GM23338 (cell line): ENCODE results near the gene C10orf71. TPM values are rescaled to one million over a fixed set of nuclear protein-coding genes. Genes with fewer than 3 reads are reported as not detected.

Source experiments
- ATAC-seq: fragments of 200-7000 bp; cut with Tn5 transposase; 3 replicates; pipeline ENCODE4 v1.9.1; 2020
- DNase-seq: peaks from one replicate; pipeline ENCODE4 v3.0.0-alpha.2; 2015; ENCODE audit warnings: low spot score
- H2AFZ ChIP-seq: fragments of 200-600 bp; sonication (generic); 2 replicates; pipeline ENCODE4 v1.8.0; 2016; ENCODE audit warnings: antibody characterized with exemption, mild to moderate bottlenecking, moderate library complexity
- H3F3A ChIP-seq: fragments of 200-600 bp; sonication (generic); replicated peaks from 2 replicates; pipeline ENCODE4 v1.8.0; 2017; ENCODE audit warnings: antibody characterized with exemption, mixed run types, low read depth
- H3K27ac ChIP-seq: fragments of 200-600 bp; sonication (generic); 2 replicates; pipeline ENCODE4 v1.6.1; 2016; ENCODE audit warnings: low read depth
- H3K27me3 ChIP-seq: fragments of 200-600 bp; sonication (generic); 2 replicates; pipeline ENCODE4 v1.8.0; 2016; ENCODE audit warnings: mild to moderate bottlenecking, mixed run types, moderate library complexity; ENCODE audit not compliant: insufficient read depth
- H3K36me3 ChIP-seq: fragments of 200-600 bp; sonication (generic); 2 replicates; pipeline ENCODE4 v1.8.0; 2016; ENCODE audit warnings: mild to moderate bottlenecking; ENCODE audit not compliant: insufficient read depth
- H3K4me1 ChIP-seq: fragments of 200-600 bp; sonication (generic); 2 replicates; pipeline ENCODE4 v1.8.0; 2016; ENCODE audit warnings: mild to moderate bottlenecking, moderate library complexity; ENCODE audit not compliant: insufficient read depth
- H3K4me2 ChIP-seq: fragments of 200-600 bp; sonication (generic); 2 replicates; pipeline ENCODE4 v1.7.1; 2017; ENCODE audit warnings: mixed run types
- H3K4me3 ChIP-seq: fragments of 200-600 bp; sonication (generic); 2 replicates; pipeline ENCODE4 v1.6.1; 2016; ENCODE audit warnings: mixed run types
- H3K79me2 ChIP-seq: fragments of 200-600 bp; sonication (generic); replicated peaks from 2 replicates; pipeline ENCODE4 v1.8.0; 2017; ENCODE audit warnings: mild to moderate bottlenecking; ENCODE audit not compliant: insufficient read depth
- H3K9me2 ChIP-seq: fragments of 200-600 bp; sonication (generic); 2 replicates; pipeline ENCODE4 v1.8.0; 2017; ENCODE audit not compliant: insufficient read depth
- H4K20me1 ChIP-seq: fragments of 200-600 bp; sonication (generic); replicated peaks from 2 replicates; pipeline ENCODE4 v1.8.0; 2017; ENCODE audit warnings: mild to moderate bottlenecking; ENCODE audit not compliant: insufficient read depth
- H3K27ac Mint-ChIP-seq: 2 replicates; pipeline ENCODE4 v1.8.0; 2020; ENCODE audit warnings: inconsistent platforms, mild to moderate bottlenecking, moderate library complexity, mixed read lengths
- H3K27me3 Mint-ChIP-seq: 3 replicates; pipeline ENCODE4 v1.8.0; 2022; ENCODE audit warnings: low read depth, mild to moderate bottlenecking, moderate library complexity, mixed read lengths, inconsistent platforms; ENCODE audit not compliant: insufficient read depth, poor library complexity
- H3K36me3 Mint-ChIP-seq: 3 replicates; pipeline ENCODE4 v1.8.0; 2021; ENCODE audit warnings: low read depth, mild to moderate bottlenecking, inconsistent platforms, moderate library complexity, mixed read lengths
- H3K4me1 Mint-ChIP-seq: 3 replicates; pipeline ENCODE4 v1.8.0; 2020; ENCODE audit warnings: mild to moderate bottlenecking, inconsistent platforms, mixed read lengths
- H3K4me3 Mint-ChIP-seq: 3 replicates; pipeline ENCODE4 v1.8.0; 2021; ENCODE audit warnings: moderate library complexity, mild to moderate bottlenecking, inconsistent platforms, mixed read lengths
- H3K9me3 Mint-ChIP-seq: 3 replicates; pipeline ENCODE4 v1.8.0; 2020; ENCODE audit warnings: moderate library complexity, mild to moderate bottlenecking, inconsistent platforms, mixed read lengths
- EZH2 ChIP-seq: fragments of 200-600 bp; sonication (generic); IDR thresholded peaks from one replicate; pipeline ENCODE4 v1.8.0; 2017; ENCODE audit warnings: antibody characterized with exemption, mild to moderate bottlenecking, low read depth; ENCODE audit not compliant: unreplicated experiment
- EZH2phosphoT487 ChIP-seq: fragments of 200-600 bp; sonication (generic); IDR thresholded peaks from one replicate; pipeline ENCODE4 v1.8.1; 2018; ENCODE audit warnings: antibody characterized with exemption; ENCODE audit not compliant: unreplicated experiment
- JUNB ChIP-seq: IDR thresholded peaks from one replicate; pipeline ENCODE4 v1.6.1; 2016; ENCODE audit warnings: antibody characterized with exemption; ENCODE audit not compliant: unreplicated experiment
- NANOG ChIP-seq: IDR thresholded peaks from 2 replicates; pipeline ENCODE4 v1.6.1; 2016; ENCODE audit warnings: antibody characterized with exemption, borderline replicate concordance
- POLR2AphosphoS5 ChIP-seq: IDR thresholded peaks from 2 replicates; pipeline ENCODE4 v1.6.1; 2016; ENCODE audit warnings: antibody characterized with exemption, low read depth
- STAT1 ChIP-seq: IDR thresholded peaks from one replicate; pipeline ENCODE4 v1.6.1; 2016; ENCODE audit warnings: antibody characterized with exemption; ENCODE audit not compliant: unreplicated experiment
- ZNF114 ChIP-seq: fragments of 250-450 bp; sonication (Bioruptor Pico); IDR thresholded peaks from 2 replicates; pipeline ENCODE4 v1.5.0; 2020; ENCODE audit warnings: mild to moderate bottlenecking, moderate library complexity
- ZNF331 ChIP-seq: fragments of 250-450 bp; sonication (Bioruptor Pico); IDR thresholded peaks from 2 replicates; pipeline ENCODE4 v1.5.0; 2020; ENCODE audit warnings: low read depth, mild to moderate bottlenecking, moderate library complexity
- polyA plus RNA-seq: library from polyadenylated mRNA; unstranded; fragments of >200 nt; fragmentation: Nextera tagmentation; extraction: Ambion mirVana; gene quantifications from 2 replicates; pipeline ENCODE4 v1.2.1, GENCODE V29; 2016
- total RNA-seq: library from RNA; depleted of rRNA; stranded (reverse); fragments of >200 nt; shearing (Covaris generic); gene quantifications from 2 replicates; pipeline ENCODE4 v1.2.3, GENCODE V29; 2014
- TF ChIP-seq, protein P1 (sequence below): IDR thresholded peaks from one replicate; pipeline ENCODE4 v1.6.1; 2018; ENCODE audit warnings: antibody characterized with exemption; ENCODE audit not compliant: unreplicated experiment
- TF ChIP-seq, protein P2 (sequence below): IDR thresholded peaks from 2 replicates; pipeline ENCODE4 v1.6.1; 2016; ENCODE audit warnings: antibody characterized with exemption

Gene C10orf71
- total and polyA plus RNA-seq, 2 experiments from 2014 or later, result not detected

DNA sequence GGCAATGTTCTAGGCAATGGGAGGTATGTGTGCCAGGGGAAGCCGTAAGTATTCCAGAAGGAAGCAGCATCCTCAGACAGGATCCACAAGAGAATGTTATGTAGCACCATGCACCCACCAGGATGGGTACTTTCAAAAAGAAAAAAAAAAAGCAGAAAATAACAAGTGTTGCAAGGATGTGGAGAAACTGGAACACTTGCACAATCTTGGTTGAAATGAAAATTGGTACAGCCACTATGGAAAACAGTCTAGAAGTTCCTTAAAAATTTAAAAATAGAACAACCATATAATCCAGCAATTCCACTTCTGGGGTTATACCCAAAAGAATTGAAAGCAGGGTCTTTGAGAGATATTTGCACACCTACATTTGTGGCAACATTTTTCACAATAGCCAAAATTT lies 20.2 kb downstream of the C10orf71 start:
- no peak for TF ChIP-seq ZNF114
- TF ChIP-seq, protein P1, sequence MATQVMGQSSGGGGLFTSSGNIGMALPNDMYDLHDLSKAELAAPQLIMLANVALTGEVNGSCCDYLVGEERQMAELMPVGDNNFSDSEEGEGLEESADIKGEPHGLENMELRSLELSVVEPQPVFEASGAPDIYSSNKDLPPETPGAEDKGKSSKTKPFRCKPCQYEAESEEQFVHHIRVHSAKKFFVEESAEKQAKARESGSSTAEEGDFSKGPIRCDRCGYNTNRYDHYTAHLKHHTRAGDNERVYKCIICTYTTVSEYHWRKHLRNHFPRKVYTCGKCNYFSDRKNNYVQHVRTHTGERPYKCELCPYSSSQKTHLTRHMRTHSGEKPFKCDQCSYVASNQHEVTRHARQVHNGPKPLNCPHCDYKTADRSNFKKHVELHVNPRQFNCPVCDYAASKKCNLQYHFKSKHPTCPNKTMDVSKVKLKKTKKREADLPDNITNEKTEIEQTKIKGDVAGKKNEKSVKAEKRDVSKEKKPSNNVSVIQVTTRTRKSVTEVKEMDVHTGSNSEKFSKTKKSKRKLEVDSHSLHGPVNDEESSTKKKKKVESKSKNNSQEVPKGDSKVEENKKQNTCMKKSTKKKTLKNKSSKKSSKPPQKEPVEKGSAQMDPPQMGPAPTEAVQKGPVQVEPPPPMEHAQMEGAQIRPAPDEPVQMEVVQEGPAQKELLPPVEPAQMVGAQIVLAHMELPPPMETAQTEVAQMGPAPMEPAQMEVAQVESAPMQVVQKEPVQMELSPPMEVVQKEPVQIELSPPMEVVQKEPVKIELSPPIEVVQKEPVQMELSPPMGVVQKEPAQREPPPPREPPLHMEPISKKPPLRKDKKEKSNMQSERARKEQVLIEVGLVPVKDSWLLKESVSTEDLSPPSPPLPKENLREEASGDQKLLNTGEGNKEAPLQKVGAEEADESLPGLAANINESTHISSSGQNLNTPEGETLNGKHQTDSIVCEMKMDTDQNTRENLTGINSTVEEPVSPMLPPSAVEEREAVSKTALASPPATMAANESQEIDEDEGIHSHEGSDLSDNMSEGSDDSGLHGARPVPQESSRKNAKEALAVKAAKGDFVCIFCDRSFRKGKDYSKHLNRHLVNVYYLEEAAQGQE, result no peak
- no peak for TF ChIP-seq POLR2AphosphoS5
- TF ChIP-seq ZNF331, result no peak
- no peak for TF ChIP-seq EZH2
- TF ChIP-seq, protein P2, sequence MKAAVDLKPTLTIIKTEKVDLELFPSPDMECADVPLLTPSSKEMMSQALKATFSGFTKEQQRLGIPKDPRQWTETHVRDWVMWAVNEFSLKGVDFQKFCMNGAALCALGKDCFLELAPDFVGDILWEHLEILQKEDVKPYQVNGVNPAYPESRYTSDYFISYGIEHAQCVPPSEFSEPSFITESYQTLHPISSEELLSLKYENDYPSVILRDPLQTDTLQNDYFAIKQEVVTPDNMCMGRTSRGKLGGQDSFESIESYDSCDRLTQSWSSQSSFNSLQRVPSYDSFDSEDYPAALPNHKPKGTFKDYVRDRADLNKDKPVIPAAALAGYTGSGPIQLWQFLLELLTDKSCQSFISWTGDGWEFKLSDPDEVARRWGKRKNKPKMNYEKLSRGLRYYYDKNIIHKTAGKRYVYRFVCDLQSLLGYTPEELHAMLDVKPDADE, result no peak
- no peak for TF ChIP-seq NANOG
- TF ChIP-seq JUNB, result no peak
- TF ChIP-seq STAT1, result no peak
- no peak for ATAC-seq
- no peaks in the 10 kb centered on the region for H3K27me3 Mint-ChIP-seq
- no peaks in the 10 kb centered on the region for H3K36me3 Mint-ChIP-seq
- no peak overlapping the region for H2AFZ ChIP-seq
- no peaks in the 10 kb centered on the region for H3K27me3 ChIP-seq
- DNase-seq, result no peak
- no peaks in the 10 kb centered on the region for H3F3A ChIP-seq
- no peaks in the 10 kb centered on the region for H3K4me1 Mint-ChIP-seq
- no peak overlapping the region for H3K27ac Mint-ChIP-seq
- H3K4me1 ChIP-seq, result no peaks in the 10 kb centered on the region
- no peaks in the 10 kb centered on the region for H4K20me1 ChIP-seq
- no peak overlapping the region for H3K4me3 Mint-ChIP-seq
- H3K27ac ChIP-seq, result no peak overlapping the region
- H3K4me2 ChIP-seq, result no peak overlapping the region
- no peaks in the 10 kb centered on the region for H3K36me3 ChIP-seq
- no peaks in the 10 kb centered on the region for H3K79me2 ChIP-seq
- H3K9me3 Mint-ChIP-seq, result no peaks in the 10 kb centered on the region
- no peak overlapping the region for H3K4me3 ChIP-seq
- 0 out of 2 replicates have a peak, but pooled peaks cover 8% of the 10 kb centered on the region for H3K9me2 ChIP-seq

DNA sequence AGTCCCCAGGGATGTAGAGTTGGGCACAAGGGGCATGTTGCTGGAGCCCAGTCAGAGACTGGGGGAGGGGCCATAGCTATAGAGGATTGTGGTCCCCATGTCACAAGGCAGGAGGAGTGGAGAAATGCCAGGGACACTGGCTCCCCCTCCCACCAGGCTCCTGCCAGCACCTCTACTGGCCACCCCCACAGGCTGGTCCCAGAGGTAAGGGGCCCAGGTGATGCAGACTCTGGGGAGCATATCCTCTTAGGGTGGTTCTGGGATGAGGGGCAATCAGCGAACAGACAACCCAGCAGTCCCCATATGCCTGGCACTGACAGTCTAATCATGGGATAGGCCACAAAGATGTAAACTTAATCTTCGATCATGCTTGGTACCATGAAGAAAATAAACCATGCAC lies 21.2 kb downstream of the C10orf71 start:
- Mint-ChIP-seq H3K4me3 (no peak overlapping the region), H3K27ac (no peak overlapping the region), H3K9me3 (no peaks in the 10 kb centered on the region), H3K36me3 (no peaks in the 10 kb centered on the region), H3K4me1 (no peaks in the 10 kb centered on the region), H3K27me3 (no peaks in the 10 kb centered on the region)
- Histone ChIP-seq H3K79me2 (no peaks in the 10 kb centered on the region), H3K4me1 (no peaks in the 10 kb centered on the region), H3K4me2 (no peak overlapping the region), H3K27ac (no peak overlapping the region), H2AFZ (no peak overlapping the region), H3K27me3 (no peaks in the 10 kb centered on the region), H3K4me3 (no peak overlapping the region), H3F3A (no peaks in the 10 kb centered on the region), H3K36me3 (no peaks in the 10 kb centered on the region), H4K20me1 (no peaks in the 10 kb centered on the region), H3K9me2 (0 out of 2 replicates have a peak, but pooled peaks cover 8% of the 10 kb centered on the region)
- DNase-seq (no peak), ATAC-seq (no peak)
- TF ChIP-seq, protein P2, result no peak
- TF ChIP-seq STAT1 (no peak), EZH2phosphoT487 (no peak), JUNB (no peak), NANOG (no peak), ZNF331 (no peak)
- TF ChIP-seq, protein P1, result no peak
